ENCODE measurements around the gene CCDC154.

CCDC154 gene

GRCh38 chr16:1426734-1427471, 17.5 kb downstream of the CCDC154 start:
- H3K27ac ChIP-seq (ENCODE audit: low read length) = no peak overlapping the region
- peaks cover 0 to 2% of the 10 kb centered on the region in 2 donors for H3K4me1 ChIP-seq (ENCODE audit: control insufficient read depth in 1 of 2, insufficient read depth in 2 of 2, low read length in 2 of 2)
- no peaks in the 10 kb centered on the region for H3K27me3 ChIP-seq (ENCODE audit: low read depth, low read length)
- no peaks in the 10 kb centered on the region for H3K9me3 ChIP-seq (ENCODE audit: control insufficient read depth in 1 of 2, low read length in 2 of 2)
- no peaks in the 10 kb centered on the region for H3K36me3 ChIP-seq (ENCODE audit: control insufficient read depth in 1 of 2, insufficient read depth in 2 of 2, low read length in 2 of 2)
- no peak overlapping the region for H3K4me3 ChIP-seq (ENCODE audit: low read depth in 1 of 2, low read length in 2 of 2)

GRCh38 chr16:1425616-1426370, 18.6 kb downstream of the CCDC154 start:
- Histone ChIP-seq H3K27me3 (ENCODE audit: low read depth, low read length) (no peaks in the 10 kb centered on the region), H3K4me3 (ENCODE audit: low read depth in 1 of 2, low read length in 2 of 2) (no peak overlapping the region), H3K4me1 (ENCODE audit: control insufficient read depth in 1 of 2, insufficient read depth in 2 of 2, low read length in 2 of 2) (peaks cover 0 to 3% of the 10 kb centered on the region in 2 donors), H3K36me3 (ENCODE audit: control insufficient read depth in 1 of 2, insufficient read depth in 2 of 2, low read length in 2 of 2) (no peaks in the 10 kb centered on the region), H3K27ac (ENCODE audit: low read length) (no peak overlapping the region), H3K9me3 (ENCODE audit: control insufficient read depth in 1 of 2, low read length in 2 of 2) (no peaks in the 10 kb centered on the region)

- Histone ChIP-seq H3K36me3 (ENCODE audit: control insufficient read depth in 1 of 2, insufficient read depth in 2 of 2, low read length in 2 of 2) (no peaks in the 10 kb centered on the region), H3K4me3 (ENCODE audit: low read depth in 1 of 2, low read length in 2 of 2) (no peak overlapping the region), H3K27me3 (ENCODE audit: low read depth, low read length) (no peaks in the 10 kb centered on the region), H3K27ac (ENCODE audit: low read length) (no peak overlapping the region), H3K4me1 (ENCODE audit: control insufficient read depth in 1 of 2, insufficient read depth in 2 of 2, low read length in 2 of 2) (peaks cover 0 to 16% of the 10 kb centered on the region in 2 donors), H3K9me3 (ENCODE audit: control insufficient read depth in 1 of 2, low read length in 2 of 2) (no peaks in the 10 kb centered on the region)
Measured at GRCh38 chr16:1424028-1424427, 20.3 kb downstream of the CCDC154 start.

- no peaks in the 10 kb centered on the region for H3K36me3 ChIP-seq (ENCODE audit: control insufficient read depth in 1 of 2, insufficient read depth in 2 of 2, low read length in 2 of 2)
- peaks cover 0 to 26% of the 10 kb centered on the region in 2 donors for H3K4me1 ChIP-seq (ENCODE audit: control insufficient read depth in 1 of 2, insufficient read depth in 2 of 2, low read length in 2 of 2)
- no peak overlapping the region for H3K27ac ChIP-seq (ENCODE audit: low read length)
- no peak overlapping the region for H3K4me3 ChIP-seq (ENCODE audit: low read depth in 1 of 2, low read length in 2 of 2)
- no peaks in the 10 kb centered on the region for H3K9me3 ChIP-seq (ENCODE audit: control insufficient read depth in 1 of 2, low read length in 2 of 2)
- H3K27me3 ChIP-seq (ENCODE audit: low read depth, low read length) = no peaks in the 10 kb centered on the region
Measured at GRCh38 chr16:1422076-1422475, 22.3 kb downstream of the CCDC154 start.

GRCh38 chr16:1420111-1420539, 24.2 kb downstream of the CCDC154 start:
- no peaks in the 10 kb centered on the region for H3K36me3 ChIP-seq (ENCODE audit: control insufficient read depth in 1 of 2, insufficient read depth in 2 of 2, low read length in 2 of 2)
- peak overlapping the region; percentile 91 to 97 for H3K4me3 ChIP-seq (ENCODE audit: low read depth in 1 of 2, low read length in 2 of 2)
- H3K27me3 ChIP-seq (ENCODE audit: low read depth, low read length) = no peaks in the 10 kb centered on the region
- H3K9me3 ChIP-seq (ENCODE audit: control insufficient read depth in 1 of 2, low read length in 2 of 2) = no peaks in the 10 kb centered on the region
- peaks cover 0 to 26% of the 10 kb centered on the region in 2 donors for H3K4me1 ChIP-seq (ENCODE audit: control insufficient read depth in 1 of 2, insufficient read depth in 2 of 2, low read length in 2 of 2)
- H3K27ac ChIP-seq (ENCODE audit: low read length) = peak overlapping the region; percentile 89

- Histone ChIP-seq H3K4me1 (ENCODE audit: control insufficient read depth in 1 of 2, insufficient read depth in 2 of 2, low read length in 2 of 2) (peaks cover 0 to 37% of the 10 kb centered on the region in 2 donors), H3K27me3 (ENCODE audit: low read depth, low read length) (no peaks in the 10 kb centered on the region), H3K27ac (ENCODE audit: low read length) (no peak overlapping the region), H3K9me3 (ENCODE audit: control insufficient read depth in 1 of 2, low read length in 2 of 2) (no peaks in the 10 kb centered on the region), H3K4me3 (ENCODE audit: low read depth in 1 of 2, low read length in 2 of 2) (no peak overlapping the region), H3K36me3 (ENCODE audit: control insufficient read depth in 1 of 2, insufficient read depth in 2 of 2, low read length in 2 of 2) (no peaks in the 10 kb centered on the region)
Measured at GRCh38 chr16:1416521-1416941, 27.8 kb downstream of the CCDC154 start.

GRCh38 chr16:1414532-1415260, 29.7 kb downstream of the CCDC154 start, which contains the start of gene UNKL:
UNKL (minus strand) TSS chr16:1414704; CDS start chr16:1414691, 13 bp downstream.
- H3K9me3 ChIP-seq (ENCODE audit: control insufficient read depth in 1 of 2, low read length in 2 of 2) = no peaks in the 10 kb centered on the region
- peaks cover 0 to 4% of the 10 kb centered on the region in 2 donors for H3K36me3 ChIP-seq (ENCODE audit: control insufficient read depth in 1 of 2, insufficient read depth in 2 of 2, low read length in 2 of 2)
- peak within 1 kb of the TSS; percentile 50 to 89 for H3K4me3 ChIP-seq (ENCODE audit: low read depth in 1 of 2, low read length in 2 of 2)
- H3K4me1 ChIP-seq (ENCODE audit: control insufficient read depth in 1 of 2, insufficient read depth in 2 of 2, low read length in 2 of 2) = peaks cover 0 to 30% of the 10 kb centered on the region in 2 donors
- peak within 1 kb of the TSS; percentile 60 for H3K27ac ChIP-seq (ENCODE audit: low read length)
- H3K27me3 ChIP-seq (ENCODE audit: low read depth, low read length) = no peaks in the 10 kb centered on the region

GRCh38 chr16:1413684-1414531, 30.4 kb downstream of the CCDC154 start:
- Histone ChIP-seq H3K27ac (ENCODE audit: low read length) (no peak overlapping the region), H3K4me1 (ENCODE audit: control insufficient read depth in 1 of 2, insufficient read depth in 2 of 2, low read length in 2 of 2) (peaks cover 0 to 23% of the 10 kb centered on the region in 2 donors), H3K36me3 (ENCODE audit: control insufficient read depth in 1 of 2, insufficient read depth in 2 of 2, low read length in 2 of 2) (peaks cover 0 to 4% of the 10 kb centered on the region in 2 donors), H3K4me3 (ENCODE audit: low read depth in 1 of 2, low read length in 2 of 2) (peak overlapping the region; percentile 50 to 89), H3K27me3 (ENCODE audit: low read depth, low read length) (no peaks in the 10 kb centered on the region), H3K9me3 (ENCODE audit: control insufficient read depth in 1 of 2, low read length in 2 of 2) (no peaks in the 10 kb centered on the region)

GRCh38 chr16:1412847-1413246, 31.5 kb downstream of the CCDC154 start:
- Histone ChIP-seq H3K36me3 (ENCODE audit: control insufficient read depth in 1 of 2, insufficient read depth in 2 of 2, low read length in 2 of 2) (peaks cover 0 to 4% of the 10 kb centered on the region in 2 donors), H3K27me3 (ENCODE audit: low read depth, low read length) (no peaks in the 10 kb centered on the region), H3K4me1 (ENCODE audit: control insufficient read depth in 1 of 2, insufficient read depth in 2 of 2, low read length in 2 of 2) (peaks cover 0 to 24% of the 10 kb centered on the region in 2 donors), H3K9me3 (ENCODE audit: control insufficient read depth in 1 of 2, low read length in 2 of 2) (no peaks in the 10 kb centered on the region), H3K4me3 (ENCODE audit: low read depth in 1 of 2, low read length in 2 of 2) (no peak overlapping the region), H3K27ac (ENCODE audit: low read length) (no peak overlapping the region)

GRCh38 chr16:1408171-1408837, 36.1 kb downstream of the CCDC154 start:
- Histone ChIP-seq H3K4me1 (ENCODE audit: control insufficient read depth in 1 of 2, insufficient read depth in 2 of 2, low read length in 2 of 2) (peaks cover 0 to 26% of the 10 kb centered on the region in 2 donors), H3K36me3 (ENCODE audit: control insufficient read depth in 1 of 2, insufficient read depth in 2 of 2, low read length in 2 of 2) (peaks cover 0 to 19% of the 10 kb centered on the region in 2 donors), H3K9me3 (ENCODE audit: control insufficient read depth in 1 of 2, low read length in 2 of 2) (no peaks in the 10 kb centered on the region), H3K27me3 (ENCODE audit: low read depth, low read length) (no peaks in the 10 kb centered on the region), H3K4me3 (ENCODE audit: low read depth in 1 of 2, low read length in 2 of 2) (peak overlapping the region; percentile 42 to 70), H3K27ac (ENCODE audit: low read length) (no peak overlapping the region)
